ENCODE measurements around the gene CST7.

Gene CST7

DNA sequence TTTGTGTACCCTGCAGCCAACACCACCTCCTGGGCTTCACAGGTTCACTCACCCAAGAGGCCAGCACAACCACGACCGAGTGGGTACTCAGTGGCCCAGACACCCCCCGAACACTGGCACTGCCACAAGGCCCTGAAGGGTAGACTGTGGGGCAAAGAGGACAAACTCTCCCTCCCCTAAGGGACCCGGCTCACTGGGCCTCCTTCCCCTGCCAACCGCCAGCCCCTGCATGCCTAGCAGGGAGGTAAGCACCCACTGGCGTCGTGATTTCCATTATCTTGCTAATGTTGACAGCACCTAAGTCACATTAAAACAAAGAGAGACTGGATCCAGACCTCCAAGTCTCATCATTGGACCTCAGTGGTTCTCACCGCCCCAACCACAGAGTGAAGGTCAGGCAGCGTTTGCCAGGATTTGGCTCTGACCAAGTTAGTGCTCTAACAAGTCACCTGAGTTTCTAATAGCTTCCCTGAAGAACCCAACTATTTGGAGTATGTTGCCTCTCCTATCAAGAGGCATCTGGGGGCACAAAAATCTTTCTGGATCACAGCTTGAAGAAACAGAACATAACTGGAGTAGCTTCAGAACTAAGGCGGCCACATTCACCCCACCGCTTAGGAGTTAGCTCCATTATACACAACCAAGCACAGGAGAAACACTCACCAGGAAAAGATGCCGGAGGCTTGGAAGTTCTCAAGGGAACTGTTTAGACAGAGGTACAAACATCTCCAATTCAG, 57.5 kb downstream of the CST7 start:
- no peak for DNase-seq

DNA sequence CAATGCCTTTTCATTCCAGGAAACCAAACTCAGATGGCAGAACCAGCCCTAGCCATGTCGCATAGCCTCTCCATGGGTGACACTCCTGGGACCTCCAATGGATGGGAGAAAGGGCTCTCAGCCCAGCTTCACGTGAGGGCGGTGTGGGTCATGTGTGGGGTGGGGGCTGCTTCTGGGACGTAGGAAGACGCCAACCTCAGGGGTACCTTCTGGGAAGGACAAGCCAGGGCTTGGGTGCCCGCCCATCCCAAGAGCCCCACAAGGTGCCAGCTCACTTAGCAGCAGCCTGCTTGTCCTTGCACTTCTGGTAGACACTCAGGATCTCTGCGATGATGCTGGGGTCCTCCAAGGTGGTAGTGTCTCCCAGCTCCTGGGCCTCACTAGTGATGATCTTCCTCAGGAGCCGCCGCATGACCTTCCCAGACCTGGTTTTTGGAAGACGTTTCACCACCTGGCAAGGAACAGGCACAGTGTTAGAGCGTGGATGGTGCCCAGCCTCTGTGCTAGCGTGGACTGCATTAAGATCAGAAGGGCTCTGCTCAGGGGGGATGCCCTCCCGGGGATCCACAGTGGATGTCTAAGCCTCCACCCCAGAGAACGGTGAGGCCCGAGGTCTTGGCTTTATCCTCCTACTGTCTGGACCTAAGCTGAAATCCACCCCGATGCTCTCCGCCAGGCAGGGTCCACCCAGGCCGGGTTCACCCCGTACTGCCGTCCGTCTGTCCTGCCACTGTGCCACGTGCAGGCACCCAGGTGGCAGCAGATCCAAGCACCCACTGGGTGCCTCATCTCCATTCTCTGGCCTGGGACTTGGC, 58.6 kb downstream of the CST7 start:
- no peak for DNase-seq

DNA sequence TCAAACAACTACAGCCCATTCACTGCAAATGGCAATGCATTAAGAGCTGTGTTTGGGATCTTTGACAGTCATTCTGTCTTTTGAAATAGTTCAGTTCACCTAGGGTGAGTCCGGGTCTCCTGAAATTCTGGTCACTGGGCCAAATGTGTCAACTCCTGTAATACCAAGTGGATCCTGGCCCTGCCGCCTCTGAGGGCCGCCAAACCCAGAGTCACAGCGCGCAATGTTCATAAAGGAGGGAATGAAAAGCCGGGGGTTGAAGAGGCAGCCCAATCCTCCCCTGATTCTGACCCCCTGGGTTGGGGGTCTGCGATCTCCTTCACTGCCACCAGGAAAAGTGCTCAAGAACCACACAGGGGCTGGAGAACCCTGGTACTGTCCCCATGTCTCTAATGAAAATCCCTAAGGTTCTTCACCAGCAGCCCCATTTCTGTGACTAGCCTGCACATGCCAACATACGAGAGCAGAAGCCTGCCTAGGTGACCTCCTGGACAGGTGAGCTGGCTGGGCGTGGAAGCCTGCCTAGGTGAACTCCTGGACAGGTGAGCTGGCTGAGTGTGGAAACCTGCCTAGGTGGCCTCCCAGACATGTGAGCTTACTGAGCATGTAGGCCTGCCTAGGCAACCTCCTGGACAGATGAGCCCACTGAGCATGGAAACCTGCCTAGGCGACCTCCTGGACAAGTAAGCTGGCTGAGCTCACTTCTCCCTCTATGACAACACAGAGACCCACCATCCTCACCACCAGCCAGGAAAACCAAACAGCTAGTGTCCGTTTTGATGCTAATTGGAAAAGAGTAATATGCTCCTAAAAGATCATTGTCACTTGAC, 59.5 kb downstream of the CST7 start:
- DNase-seq = no peak

Data from hematopoietic multipotent progenitor cell treated with erythropoietin and hydrocortisone succinate and interleukin-3 and kit ligand, for 8 days (in vitro differentiated cells).